Uterus (tissue), 4 donors: ENCODE results near the gene BTBD18. TPM values are rescaled to one million over a fixed set of nuclear protein-coding genes. Genes with fewer than 3 reads are reported as not detected.

Experiments
- DNase-seq, 2 donors: peaks; one replicate each; pipeline ENCODE4 v3.0.0-alpha.2; 2019 to 2020
- H3K27ac ChIP-seq, 2 donors: fragments of 200-600 bp; sonication (generic); 1 replicate in 1 of 2; 2 replicates in 1 of 2; pipeline ENCODE4 v1.5.1; 2016 to 2018
- H3K27me3 ChIP-seq, 2 donors: fragments of 200-600 bp; sonication (generic); one replicate each; pipeline ENCODE4 v1.5.1; 2018 to 2019; ENCODE audit warnings: control low read depth in 1 of 2
- H3K36me3 ChIP-seq, 2 donors: fragments of 200-600 bp; sonication (generic); one replicate each; pipeline ENCODE4 v1.5.1; 2019; ENCODE audit warnings: control low read depth in 1 of 2
- H3K4me1 ChIP-seq, 2 donors: fragments of 200-600 bp; sonication (generic); one replicate each; pipeline ENCODE4 v1.5.1; 2018 to 2019; ENCODE audit warnings: control low read depth in 1 of 2
- H3K4me3 ChIP-seq, 2 donors: fragments of 200-600 bp; sonication (generic); 1 replicate in 1 of 2; 2 replicates in 1 of 2; pipeline ENCODE4 v1.5.1; 2018 to 2019; ENCODE audit warnings: mild to moderate bottlenecking in 1 of 2
- H3K9me3 ChIP-seq, 2 donors: fragments of 200-600 bp; sonication (generic); one replicate each; pipeline ENCODE4 v1.5.1; 2019; ENCODE audit warnings: control low read depth in 1 of 2
- POLR2A ChIP-seq, 2 donors: fragments of 450-650 bp; IDR thresholded peaks; one replicate each; pipeline ENCODE4 v1.6.1; 2016; ENCODE audit warnings: antibody characterized with exemption in 2 of 2, mild to moderate bottlenecking in 1 of 2, moderate library complexity in 1 of 2
- intact Hi-C: fragments of 100-400 bp; cut with DNase I; formaldehyde crosslinking; loops from one replicate; pipeline ENCODE4 v1.15.1; 2023; ENCODE audit warnings: low total_unique reads
- total RNA-seq, 4 donors: library from RNA; depleted of rRNA in 3 of 4; stranded (reverse); fragments of >200 nt in 3 of 4; gene quantifications; one replicate each; pipeline versions ENCODE4 v1.1.0 to v1.2.4, GENCODE V29; 2014 to 2023
- TF ChIP-seq, protein P1 (sequence below), 4 experiments: fragments of 200-600 bp in 2 of 4; fragments of 450-650 bp in 2 of 4; sonication (generic) in 2 of 4; IDR thresholded peaks; one replicate each; pipeline ENCODE4 v1.5.1; 2016 to 2019; ENCODE audit warnings: antibody characterized with exemption in 4 of 4, mild to moderate bottlenecking in 2 of 4, moderate library complexity in 1 of 4
- donor health status: DM: yes; HTN: yes; CAD: no.

BTBD18 gene
- total RNA-seq, 4 donors from 2014 or later = not detected

DNA sequence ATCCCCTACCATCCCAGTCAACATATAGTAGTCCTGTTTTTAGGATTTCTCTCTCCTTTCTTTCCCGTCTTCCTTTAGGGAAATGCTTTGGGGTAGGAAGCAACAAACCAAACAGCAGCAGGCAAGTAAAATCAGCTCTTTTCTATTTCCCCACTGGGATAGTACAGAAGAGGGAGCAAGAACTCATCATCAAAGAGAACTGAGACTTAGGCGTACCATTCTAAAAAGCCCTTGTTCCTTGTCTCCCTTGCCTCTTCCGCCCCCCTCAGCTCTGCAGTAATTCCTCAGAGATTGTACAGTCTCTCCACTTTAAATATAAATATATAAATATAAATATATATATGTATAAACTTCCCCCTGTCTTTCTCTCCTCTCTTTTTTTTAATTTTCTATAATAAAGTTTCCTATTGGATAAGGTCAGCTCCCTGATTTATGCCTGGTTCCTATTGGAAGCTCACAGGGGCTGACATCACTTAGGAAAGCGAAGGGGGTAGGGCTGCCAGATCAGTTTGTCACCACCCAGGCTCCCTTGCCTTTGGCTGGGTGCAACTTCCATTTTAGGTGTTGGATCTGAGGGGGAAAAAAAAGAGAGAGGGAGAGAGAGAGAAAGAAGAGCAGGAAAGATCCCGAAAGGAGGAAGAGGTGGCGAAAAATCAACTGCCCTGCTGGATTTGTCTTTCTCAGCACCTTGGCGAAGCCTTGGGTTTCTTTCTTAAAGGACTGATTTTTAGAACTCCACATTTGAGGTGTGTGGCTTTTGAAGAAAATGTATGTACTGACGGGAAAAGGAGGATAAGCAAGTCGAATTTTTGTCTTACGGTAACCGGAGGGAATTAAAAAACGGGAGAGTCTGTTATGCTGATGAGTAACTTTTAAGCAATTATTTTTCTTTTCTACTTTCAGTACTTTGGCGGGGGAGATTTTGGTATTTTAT, 9.9 kb upstream of the BTBD18 start, which contains the start of gene CTNND1:
Gene CTNND1, plus strand, starts transcription at position 502 of the 934 bp plus-strand sequence. CDS start 29,677 bp downstream, outside the sequence.
- no peaks in the 10 kb centered on the region for H3K4me1 ChIP-seq
- peak within 1 kb of the TSS; percentile 64 to 67 for H3K4me3 ChIP-seq
- peak within 1 kb of the TSS; percentile 91 to 97 for H3K27ac ChIP-seq
- no peaks in the 10 kb centered on the region for H3K36me3 ChIP-seq
- no peaks in the 10 kb centered on the region for H3K9me3 ChIP-seq
- no peaks in the 10 kb centered on the region for H3K27me3 ChIP-seq
- peak; percentile 86 to 95 for DNase-seq
- intact Hi-C loops = no loop called here
- peak; percentile 75 to 89 for TF ChIP-seq POLR2A (IDR thresholded peaks at IDR 0.05)
- TF ChIP-seq, protein P1, sequence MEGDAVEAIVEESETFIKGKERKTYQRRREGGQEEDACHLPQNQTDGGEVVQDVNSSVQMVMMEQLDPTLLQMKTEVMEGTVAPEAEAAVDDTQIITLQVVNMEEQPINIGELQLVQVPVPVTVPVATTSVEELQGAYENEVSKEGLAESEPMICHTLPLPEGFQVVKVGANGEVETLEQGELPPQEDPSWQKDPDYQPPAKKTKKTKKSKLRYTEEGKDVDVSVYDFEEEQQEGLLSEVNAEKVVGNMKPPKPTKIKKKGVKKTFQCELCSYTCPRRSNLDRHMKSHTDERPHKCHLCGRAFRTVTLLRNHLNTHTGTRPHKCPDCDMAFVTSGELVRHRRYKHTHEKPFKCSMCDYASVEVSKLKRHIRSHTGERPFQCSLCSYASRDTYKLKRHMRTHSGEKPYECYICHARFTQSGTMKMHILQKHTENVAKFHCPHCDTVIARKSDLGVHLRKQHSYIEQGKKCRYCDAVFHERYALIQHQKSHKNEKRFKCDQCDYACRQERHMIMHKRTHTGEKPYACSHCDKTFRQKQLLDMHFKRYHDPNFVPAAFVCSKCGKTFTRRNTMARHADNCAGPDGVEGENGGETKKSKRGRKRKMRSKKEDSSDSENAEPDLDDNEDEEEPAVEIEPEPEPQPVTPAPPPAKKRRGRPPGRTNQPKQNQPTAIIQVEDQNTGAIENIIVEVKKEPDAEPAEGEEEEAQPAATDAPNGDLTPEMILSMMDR (IDR thresholded peaks at IDR 0.05) = peak in 1 of 4 experiments; percentile 4

DNA sequence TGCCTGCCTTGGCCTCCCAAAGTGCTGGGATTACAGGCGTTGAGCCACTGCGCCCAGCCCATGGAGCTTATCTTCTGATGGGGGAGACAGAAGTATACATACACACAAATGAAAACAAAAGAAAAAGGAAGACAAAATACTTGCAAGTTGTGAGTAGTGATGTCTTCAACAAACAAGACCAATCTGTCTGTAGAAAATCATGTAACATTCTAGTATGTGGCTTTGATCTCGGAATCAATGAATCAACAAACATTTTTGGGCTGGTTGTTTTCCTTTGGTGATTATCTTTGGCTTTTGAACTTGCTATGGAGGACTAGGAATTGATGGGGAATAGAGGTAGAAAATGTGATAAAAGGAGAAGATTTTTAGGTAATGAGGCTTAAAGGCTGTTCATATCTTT, 6.6 kb upstream of the BTBD18 start:
- H3K36me3 ChIP-seq = no peaks in the 10 kb centered on the region
- DNase-seq = no peak
- H3K4me3 ChIP-seq = no peak overlapping the region
- H3K4me1 ChIP-seq = no peaks in the 10 kb centered on the region
- H3K9me3 ChIP-seq = no peaks in the 10 kb centered on the region
- intact Hi-C loops = no loop called here
- TF ChIP-seq POLR2A (IDR thresholded peaks at IDR 0.05) = no peak
- TF ChIP-seq, protein P1 (IDR thresholded peaks at IDR 0.05) = no peak
- no peak overlapping the region for H3K27ac ChIP-seq
- no peaks in the 10 kb centered on the region for H3K27me3 ChIP-seq

DNA sequence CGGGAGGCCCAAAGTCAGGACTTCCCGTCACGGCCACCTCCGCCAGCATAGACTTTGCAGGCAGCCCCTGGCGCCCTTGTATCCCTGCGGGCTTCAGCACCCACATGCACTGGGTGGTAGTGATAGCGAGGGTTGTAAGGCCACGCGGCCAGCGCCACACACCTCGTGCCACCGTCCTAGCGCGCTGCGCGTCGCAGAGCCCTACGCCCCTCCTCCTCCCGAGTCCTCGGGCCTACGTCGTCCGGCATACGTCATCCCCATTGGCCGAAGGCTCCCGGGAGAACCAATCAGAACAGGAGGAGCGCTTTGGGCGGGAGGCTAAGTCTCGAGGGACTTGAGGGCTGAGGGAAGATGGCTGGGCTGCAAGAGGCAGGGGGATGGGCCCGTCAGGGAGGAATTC, 1.3 kb upstream of the BTBD18 start:
- H3K4me3 ChIP-seq = no peak overlapping the region
- no peaks in the 10 kb centered on the region for H3K9me3 ChIP-seq
- no peak for DNase-seq
- TF ChIP-seq, protein P1 (IDR thresholded peaks at IDR 0.05) = no peak
- no peak for TF ChIP-seq POLR2A (IDR thresholded peaks at IDR 0.05)
- no peaks in the 10 kb centered on the region for H3K4me1 ChIP-seq
- no peak overlapping the region for H3K27ac ChIP-seq
- no peaks in the 10 kb centered on the region for H3K36me3 ChIP-seq
- H3K27me3 ChIP-seq = no peaks in the 10 kb centered on the region
- intact Hi-C loops = no loop called here

DNA sequence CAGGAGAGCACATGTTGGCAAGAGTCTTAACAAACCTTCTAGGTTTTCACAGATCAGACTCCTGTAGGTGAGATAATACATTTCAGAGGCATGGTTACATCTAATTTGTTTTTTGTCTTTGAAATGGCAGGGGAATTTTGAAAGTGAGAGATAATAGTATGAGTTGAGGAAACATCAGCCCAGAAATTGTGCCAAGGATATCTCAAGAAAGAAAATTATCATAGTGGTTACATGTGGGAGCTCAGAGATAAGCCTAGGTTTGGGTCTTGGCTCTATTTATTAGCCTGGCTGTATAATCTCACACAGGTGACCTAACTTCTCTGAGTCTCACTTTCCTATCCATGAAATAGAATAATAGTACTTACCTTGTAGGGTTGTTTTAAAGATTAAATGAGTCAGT, 443 bp downstream of the BTBD18 start:
- DNase-seq = no peak
- no peak overlapping the region for H3K4me3 ChIP-seq
- intact Hi-C loops = no loop called here
- TF ChIP-seq, protein P1 (IDR thresholded peaks at IDR 0.05) = no peak
- no peak for TF ChIP-seq POLR2A (IDR thresholded peaks at IDR 0.05)
- no peaks in the 10 kb centered on the region for H3K4me1 ChIP-seq
- no peaks in the 10 kb centered on the region for H3K36me3 ChIP-seq
- no peaks in the 10 kb centered on the region for H3K27me3 ChIP-seq
- H3K27ac ChIP-seq = no peak overlapping the region
- no peaks in the 10 kb centered on the region for H3K9me3 ChIP-seq

DNA sequence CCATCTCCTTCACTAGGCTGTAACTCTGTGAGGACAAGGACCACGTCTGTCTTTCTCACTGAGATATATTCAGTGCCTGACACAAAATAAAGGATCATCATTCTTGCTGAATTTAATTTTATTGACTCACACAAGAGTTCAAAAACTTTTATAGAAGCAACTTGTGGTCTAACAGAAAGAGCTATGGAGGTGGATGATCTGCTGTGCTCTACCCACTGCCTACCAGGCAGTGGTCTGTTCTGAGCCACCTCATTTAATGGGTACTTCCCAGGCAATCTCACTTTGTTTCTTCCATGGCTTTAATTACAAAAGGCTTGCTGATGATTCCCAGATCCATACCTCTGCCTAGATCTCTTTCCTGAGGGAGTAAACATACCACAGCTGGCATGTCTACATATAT, 4.7 kb downstream of the BTBD18 start:
- H3K27me3 ChIP-seq = no peaks in the 10 kb centered on the region
- DNase-seq = no peak
- intact Hi-C loops = no loop called here
- H3K4me1 ChIP-seq = peaks cover 0 to 8% of the 10 kb centered on the region in 2 donors
- H3K9me3 ChIP-seq = no peaks in the 10 kb centered on the region
- H3K36me3 ChIP-seq = no peaks in the 10 kb centered on the region
- no peak overlapping the region for H3K4me3 ChIP-seq
- no peak overlapping the region for H3K27ac ChIP-seq
- TF ChIP-seq POLR2A (IDR thresholded peaks at IDR 0.05) = no peak
- TF ChIP-seq, protein P1 (IDR thresholded peaks at IDR 0.05) = no peak
